K562 (cell line): ENCODE results near the gene ERC2. TPM values are rescaled to one million over a fixed set of nuclear protein-coding genes. Genes with fewer than 3 reads are reported as not detected.

Experiments
- ATAC-seq: fragments of 200-7000 bp; cut with Tn5 transposase; 3 replicates; pipeline ENCODE4 v1.9.1; 2020; ENCODE audit warnings: moderate library complexity
- BruUV-seq: library from RNA; stranded (reverse); fragments of 400-500 nt; replicated peaks from 2 replicates; lab custom pipeline; 2021; lab: Mats Ljungman, UMichigan
- CTCF ChIA-PET: fragments of 300-600 bp; formaldehyde crosslinking; extraction: SDS; loops from one replicate; lab custom pipeline; 2021; ENCODE audit warnings: low intra/inter-chr PET ratio; lab: Yijun Ruan, JAX
- POLR2A ChIA-PET: fragments of 300-600, 350-650 bp; sonication (Branson Sonifier 250); formaldehyde crosslinking; extraction: SDS; loops from one replicate; lab custom pipeline; 2021; ENCODE audit warnings: antibody characterized with exemption, inconsistent platforms; lab: Yijun Ruan, JAX
- DNase-seq, 4 experiments: peaks; one replicate each; pipeline versions ENCODE4 v3.0.0 to v3.0.0-alpha.2; 2011 to 2018; ENCODE audit warnings: low spot score in 3 of 4, mixed read lengths in 3 of 4; ENCODE audit errors: extremely low read depth in 1 of 4
- FAIRE-seq: peaks from 2 replicates; lab custom pipeline; 2011; peaks lifted over from hg19 to GRCh38; lab: Jason Lieb, UNC
- H2AFZ ChIP-seq: 2 replicates; pipeline ENCODE4 v1.6.0; 2011; ENCODE audit warnings: low read depth, low read length, control low read depth, inconsistent platforms
- H3K27ac ChIP-seq: fragments of 200-600 bp; 3 replicates; pipeline ENCODE4 v1.8.0; 2011; ENCODE audit warnings: low read depth, mild to moderate bottlenecking, control low read depth, inconsistent platforms, low read length, moderate library complexity, mixed read lengths; ENCODE audit errors: extremely low read depth
- H3K27me3 ChIP-seq, 2 experiments: fragments of 300-600 bp in 1 of 2; 2 replicates in 1 of 2; 3 replicates in 1 of 2; pipeline versions ENCODE4 v1.6.0 to v1.8.0; 2011; ENCODE audit warnings: inconsistent platforms in 2 of 2, low read length in 2 of 2, mild to moderate bottlenecking in 1 of 2, mixed read lengths in 1 of 2, moderate library complexity in 1 of 2; ENCODE audit not compliant: control insufficient read depth in 2 of 2, insufficient read depth in 2 of 2
- H3K36me3 ChIP-seq: fragments of 300-600 bp; 3 replicates; pipeline ENCODE4 v1.8.0; 2011; ENCODE audit warnings: mild to moderate bottlenecking, low read length, inconsistent platforms; ENCODE audit not compliant: control insufficient read depth, insufficient read depth
- H3K4me1 ChIP-seq, 2 experiments: fragments of 200-600 bp in 1 of 2; replicated peaks in 1 of 2; 2 replicates in 1 of 2; 3 replicates in 1 of 2; pipeline versions ENCODE4 v1.5.1 to v1.8.0; 2011; ENCODE audit warnings: inconsistent platforms in 2 of 2, low read length in 2 of 2, mild to moderate bottlenecking in 1 of 2, mixed read lengths in 1 of 2, moderate library complexity in 1 of 2; ENCODE audit not compliant: control insufficient read depth in 2 of 2, insufficient read depth in 2 of 2
- H3K4me2 ChIP-seq: 2 replicates; pipeline ENCODE4 v1.6.1; 2011; ENCODE audit warnings: low read length, control low read depth, inconsistent platforms, mixed read lengths; ENCODE audit not compliant: insufficient read depth
- H3K4me3 ChIP-seq: fragments of 200-600 bp; sonication (generic), shearing (Covaris generic); 2 replicates; pipeline ENCODE4 v1.5.1; 2016; ENCODE audit warnings: control low read depth, inconsistent platforms
- H3K79me2 ChIP-seq: fragments of 200-600 bp; 3 replicates; pipeline ENCODE4 v1.8.0; 2011; ENCODE audit warnings: low read length, inconsistent platforms; ENCODE audit not compliant: control insufficient read depth, insufficient read depth
- H3K9ac ChIP-seq, 2 experiments: 2 replicates each; pipeline versions ENCODE4 v1.6.0 to v1.6.1; 2011; ENCODE audit warnings: low read depth in 2 of 2, low read length in 2 of 2, control low read depth in 1 of 2, inconsistent platforms in 1 of 2, mild to moderate bottlenecking in 1 of 2, mixed read lengths in 1 of 2; ENCODE audit not compliant: insufficient read depth in 1 of 2
- H3K9me1 ChIP-seq: one replicate; pipeline ENCODE4 v1.6.0; 2011; ENCODE audit warnings: inconsistent platforms, mild to moderate bottlenecking, low read length, moderate library complexity; ENCODE audit not compliant: control insufficient read depth, insufficient read depth
- H3K9me3 ChIP-seq: replicated peaks from 2 replicates; pipeline ENCODE4 v1.5.1; 2011; ENCODE audit warnings: low read depth, low read length, inconsistent platforms; ENCODE audit not compliant: control insufficient read depth, insufficient read depth
- H4K20me1 ChIP-seq: replicated peaks from 2 replicates; pipeline ENCODE4 v1.6.1; 2011; ENCODE audit warnings: low read length, inconsistent platforms, mixed read lengths; ENCODE audit not compliant: control insufficient read depth, insufficient read depth
- HOXB6 ChIP-seq: fragments of 250-450 bp; sonication (Bioruptor Pico); IDR thresholded peaks from 2 replicates; pipeline ENCODE4 v1.5.1; 2022; ENCODE audit warnings: mild to moderate bottlenecking, borderline replicate concordance
- NFRKB ChIP-seq: fragments of 450-650 bp; IDR thresholded peaks from 2 replicates; pipeline ENCODE4 v1.6.1; 2016; ENCODE audit warnings: low read depth
- WGBS: fragments of 100-300 bp; shearing (Covaris generic); methylation state at CpG from one replicate; pipeline ENCODE4 v1.1.6; 2016; ENCODE audit warnings: low coverage, mixed read lengths; ENCODE audit not compliant: insufficient coverage; ENCODE audit errors: missing lambda C conversion rate; 5-methylcytosine and 5-hydroxymethylcytosine counted together
- in situ Hi-C: fragments of 300-500 bp; cut with MboI; formaldehyde crosslinking; loops from 4 replicates; pipeline ENCODE4 v1.15.0; 2018; ENCODE audit warnings: inconsistent platforms, mixed read lengths
- intact Hi-C: fragments of 100-400 bp; cut with micrococcal nuclease; formaldehyde crosslinking; loops from 2 replicates; pipeline ENCODE4 v1.14.2; 2022
- polyA plus RNA-seq, 8 experiments: library from polyadenylated mRNA; depleted of rRNA in 4 of 8; stranded (reverse) in 5 of 8; unstranded in 3 of 8; fragments of >200 nt; fragmentation: Nextera tagmentation in 2 of 8; fragmentation: Illumina TruSeq in 1 of 8; extraction: Ambion mirVana in 2 of 8; extraction: Trizol in 1 of 8; gene quantifications; 2 replicates each; pipeline versions ENCODE4 v1.2.1 to v1.2.3, GENCODE V29; 2011 to 2014; ENCODE audit warnings: inconsistent platforms in 1 of 8, missing spikeins in 1 of 8
- total RNA-seq, 7 experiments: library from RNA; depleted of rRNA in 6 of 7; stranded (reverse); fragments of >200 nt in 6 of 7; fragmentation: Illumina TruSeq in 2 of 7; extraction: Trizol in 2 of 7; gene quantifications; 2 replicates each; pipeline versions ENCODE4 v1.2.1 to v1.2.3, GENCODE V29; 2011 to 2021; ENCODE audit warnings: low replicate concordance in 1 of 7
- TF ChIP-seq, protein P1 (sequence below), 2 experiments: fragments of 450-650 bp; IDR thresholded peaks; 2 replicates each; pipeline ENCODE4 v1.6.1; 2016; ENCODE audit warnings: mild to moderate bottlenecking in 2 of 2, borderline replicate concordance in 1 of 2, low read depth in 1 of 2, moderate library complexity in 1 of 2
- TF ChIP-seq, protein P2 (sequence below): sonication (generic); formaldehyde crosslinking; IDR thresholded peaks from 2 replicates; pipeline ENCODE4 v1.8.0; 2022; ENCODE audit warnings: mild to moderate bottlenecking, missing genetic modification reagents, borderline replicate concordance

Gene ERC2
- total and polyA plus RNA-seq, 9 of the 15 experiments (the other 6 are each of a cell fraction or from before 2014, with no cell fraction given): 0.04 to 0.18 (median 0.07) TPM; not detected in 2

DNA sequence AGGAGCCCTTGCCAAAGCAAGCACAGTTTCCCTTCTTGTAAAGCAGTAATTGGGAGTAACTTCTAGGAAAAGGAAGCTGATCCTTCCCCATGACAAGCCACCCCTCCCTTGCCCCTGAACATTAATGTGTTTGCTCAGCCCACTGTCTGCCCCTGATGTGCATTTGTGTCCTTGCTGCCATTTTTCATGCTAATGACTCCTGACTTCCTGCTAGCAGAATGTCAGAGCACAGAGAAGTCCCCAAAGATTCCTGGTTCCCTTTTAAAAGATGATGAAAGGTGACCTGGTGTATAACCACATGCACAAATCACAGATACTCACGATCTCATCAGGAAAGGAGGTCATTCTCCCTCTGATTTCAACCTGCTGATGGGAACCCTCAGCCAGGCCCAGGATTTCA, 936.9 kb downstream of the ERC2 start:
- peaks cover 0 to 4% of the 10 kb centered on the region in 2 experiments; a peak in 1 of 5 replicates for H3K27me3 ChIP-seq
- TF ChIP-seq, protein P1, sequence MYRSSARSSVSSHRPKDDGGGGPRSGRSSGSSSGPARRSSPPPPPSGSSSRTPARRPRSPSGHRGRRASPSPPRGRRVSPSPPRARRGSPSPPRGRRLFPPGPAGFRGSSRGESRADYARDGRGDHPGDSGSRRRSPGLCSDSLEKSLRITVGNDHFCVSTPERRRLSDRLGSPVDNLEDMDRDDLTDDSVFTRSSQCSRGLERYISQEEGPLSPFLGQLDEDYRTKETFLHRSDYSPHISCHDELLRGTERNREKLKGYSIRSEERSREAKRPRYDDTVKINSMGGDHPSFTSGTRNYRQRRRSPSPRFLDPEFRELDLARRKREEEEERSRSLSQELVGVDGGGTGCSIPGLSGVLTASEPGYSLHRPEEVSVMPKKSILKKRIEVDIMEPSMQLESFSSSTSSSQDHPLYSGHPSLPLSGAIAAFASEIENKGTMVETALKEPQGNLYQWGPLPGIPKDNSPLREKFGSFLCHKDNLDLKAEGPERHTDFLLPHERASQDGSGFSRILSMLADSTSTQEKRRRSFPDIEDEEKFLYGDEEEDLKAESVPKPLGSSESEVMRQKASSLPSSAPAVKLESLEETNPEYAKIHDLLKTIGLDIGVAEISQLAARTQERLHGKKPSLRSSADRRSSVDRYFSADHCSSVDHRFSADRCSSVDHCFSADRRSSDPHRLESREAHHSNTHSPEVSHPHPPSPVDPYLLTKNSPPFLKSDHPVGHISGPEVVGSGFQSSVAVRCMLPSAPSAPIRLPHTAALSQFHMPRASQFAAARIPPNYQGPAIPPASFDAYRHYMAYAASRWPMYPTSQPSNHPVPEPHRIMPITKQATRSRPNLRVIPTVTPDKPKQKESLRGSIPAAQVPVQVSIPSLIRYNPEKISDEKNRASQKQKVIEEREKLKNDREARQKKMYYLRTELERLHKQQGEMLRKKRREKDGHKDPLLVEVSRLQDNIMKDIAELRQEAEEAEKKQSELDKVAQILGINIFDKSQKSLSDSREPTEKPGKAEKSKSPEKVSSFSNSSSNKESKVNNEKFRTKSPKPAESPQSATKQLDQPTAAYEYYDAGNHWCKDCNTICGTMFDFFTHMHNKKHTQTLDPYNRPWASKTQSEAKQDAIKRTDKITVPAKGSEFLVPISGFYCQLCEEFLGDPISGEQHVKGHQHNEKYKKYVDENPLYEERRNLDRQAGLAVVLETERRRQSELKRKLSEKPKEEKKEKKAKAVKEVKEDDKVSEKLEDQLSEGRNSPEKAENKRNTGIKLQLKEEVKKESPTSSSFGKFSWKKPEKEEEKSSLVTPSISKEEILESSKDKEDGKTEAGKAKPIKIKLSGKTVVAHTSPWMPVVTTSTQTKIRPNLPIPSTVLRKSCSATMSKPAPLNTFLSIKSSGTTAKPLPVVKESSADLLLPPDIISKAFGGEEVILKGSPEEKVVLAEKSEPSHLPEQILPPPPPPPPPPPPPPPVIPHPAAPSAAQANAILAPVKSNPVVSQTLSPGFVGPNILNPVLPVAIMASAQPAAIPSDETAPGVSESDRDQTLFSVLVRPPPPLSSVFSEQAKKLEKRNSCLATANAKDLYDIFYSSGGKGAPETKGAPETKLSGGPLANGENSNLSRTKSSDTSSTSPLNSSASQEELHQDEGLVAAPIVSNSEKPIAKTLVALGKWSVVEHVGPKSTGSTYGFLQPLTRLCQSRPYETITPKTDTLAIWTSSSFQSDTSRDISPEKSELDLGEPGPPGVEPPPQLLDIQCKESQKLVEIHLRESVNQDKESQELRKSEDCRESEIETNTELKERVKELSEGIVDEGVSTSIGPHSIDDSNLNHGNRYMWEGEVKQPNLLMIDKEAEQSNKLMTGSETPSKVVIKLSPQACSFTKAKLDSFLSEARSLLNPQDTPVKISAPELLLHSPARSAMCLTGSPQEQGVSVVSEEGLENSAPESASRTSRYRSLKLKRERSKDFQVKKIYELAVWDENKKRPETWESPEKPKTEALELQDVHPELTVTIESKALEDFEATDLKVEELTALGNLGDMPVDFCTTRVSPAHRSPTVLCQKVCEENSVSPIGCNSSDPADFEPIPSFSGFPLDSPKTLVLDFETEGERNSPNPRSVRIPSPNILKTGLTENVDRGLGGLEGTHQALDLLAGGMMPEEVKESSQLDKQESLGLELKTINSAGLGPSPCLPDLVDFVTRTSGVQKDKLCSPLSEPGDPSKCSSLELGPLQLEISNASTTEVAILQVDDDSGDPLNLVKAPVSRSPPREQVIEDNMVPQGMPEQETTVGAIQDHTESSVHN (IDR thresholded peaks at IDR 0.05; ENCODE audit: borderline replicate concordance in 1 of 2, low read depth in 1 of 2): no peak
- TF ChIP-seq HOXB6 (CRISPR knock-in tag) (no peak), NFRKB (no peak)
- TF ChIP-seq, protein P2, sequence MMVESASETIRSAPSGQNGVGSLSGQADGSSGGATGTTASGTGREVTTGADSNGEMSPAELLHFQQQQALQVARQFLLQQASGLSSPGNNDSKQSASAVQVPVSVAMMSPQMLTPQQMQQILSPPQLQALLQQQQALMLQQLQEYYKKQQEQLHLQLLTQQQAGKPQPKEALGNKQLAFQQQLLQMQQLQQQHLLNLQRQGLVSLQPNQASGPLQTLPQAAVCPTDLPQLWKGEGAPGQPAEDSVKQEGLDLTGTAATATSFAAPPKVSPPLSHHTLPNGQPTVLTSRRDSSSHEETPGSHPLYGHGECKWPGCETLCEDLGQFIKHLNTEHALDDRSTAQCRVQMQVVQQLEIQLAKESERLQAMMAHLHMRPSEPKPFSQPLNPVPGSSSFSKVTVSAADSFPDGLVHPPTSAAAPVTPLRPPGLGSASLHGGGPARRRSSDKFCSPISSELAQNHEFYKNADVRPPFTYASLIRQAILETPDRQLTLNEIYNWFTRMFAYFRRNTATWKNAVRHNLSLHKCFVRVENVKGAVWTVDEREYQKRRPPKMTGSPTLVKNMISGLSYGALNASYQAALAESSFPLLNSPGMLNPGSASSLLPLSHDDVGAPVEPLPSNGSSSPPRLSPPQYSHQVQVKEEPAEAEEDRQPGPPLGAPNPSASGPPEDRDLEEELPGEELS (CRISPR knock-in tag): no peak
- TF ChIP-seq, all 486 proteins: peak for 0
- ChIA-PET CTCF (no interaction called here), POLR2A (no interaction called here)
- H3K9ac ChIP-seq: no peak overlapping the region
- no peak overlapping the region for H3K4me2 ChIP-seq
- H4K20me1 ChIP-seq: no peaks in the 10 kb centered on the region
- no peaks in the 10 kb centered on the region for H3K36me3 ChIP-seq
- WGBS: 0% methylated on average over 1 of the region's 1 CpG
- no peaks in the 10 kb centered on the region for H3K9me3 ChIP-seq
- no peaks in the 10 kb centered on the region for H3K9me1 ChIP-seq
- H3K4me1 ChIP-seq: no peaks in the 10 kb centered on the region
- in situ Hi-C loops (no loop called here), intact Hi-C loops (no loop called here)
- H2AFZ ChIP-seq: no peak overlapping the region
- H3K4me3 ChIP-seq: no peak overlapping the region
- ATAC-seq (no peak), FAIRE-seq (no peak), DNase-seq (no peak)
- H3K27ac ChIP-seq: no peak overlapping the region
- BruUV-seq: no TSS peak
- H3K79me2 ChIP-seq: no peaks in the 10 kb centered on the region
